H9 (cell line): Measurements from ENCODE around the gene ZMYM2. TPM values are rescaled to one million over a fixed set of nuclear protein-coding genes. Genes with fewer than 3 reads are reported as not detected.

Experiments
- DNase-seq: peaks from one replicate; pipeline ENCODE4 v3.0.0-alpha.2; 2017
- H2AFZ ChIP-seq: one replicate; pipeline ENCODE4 v1.6.1; 2013; ENCODE audit warnings: mild to moderate bottlenecking, low read length, control low read depth, moderate library complexity
- H2AK5ac ChIP-seq: 2 replicates; pipeline ENCODE4 v1.6.1; 2013; ENCODE audit warnings: low read length, control low read depth, mixed read lengths; ENCODE audit not compliant: insufficient read length
- H2BK120ac ChIP-seq: one replicate; pipeline ENCODE4 v1.6.1; 2013; ENCODE audit warnings: low read depth, mild to moderate bottlenecking, low read length, control low read depth, inconsistent platforms; ENCODE audit not compliant: poor library complexity, severe bottlenecking
- H2BK12ac ChIP-seq: 2 replicates; pipeline ENCODE4 v1.6.1; 2013; ENCODE audit warnings: low read length, control low read depth, mixed read lengths, low read depth; ENCODE audit not compliant: insufficient read length
- H2BK15ac ChIP-seq: 2 replicates; pipeline ENCODE4 v1.6.1; 2013; ENCODE audit warnings: low read depth, low read length, control low read depth
- H2BK20ac ChIP-seq: one replicate; pipeline ENCODE4 v1.6.1; 2013; ENCODE audit warnings: low read depth, mild to moderate bottlenecking, low read length, control low read depth, inconsistent platforms; ENCODE audit not compliant: poor library complexity, severe bottlenecking
- H2BK5ac ChIP-seq: 2 replicates; pipeline ENCODE4 v1.6.1; 2013; ENCODE audit warnings: low read length, control low read depth, mixed read lengths; ENCODE audit not compliant: insufficient read length
- H3K14ac ChIP-seq: 2 replicates; pipeline ENCODE4 v1.6.1; 2013; ENCODE audit warnings: low read length, control low read depth; ENCODE audit not compliant: insufficient read depth
- H3K18ac ChIP-seq: 2 replicates; pipeline ENCODE4 v1.6.1; 2013; ENCODE audit warnings: low read depth, mild to moderate bottlenecking, mixed read lengths, low read length, control low read depth; ENCODE audit not compliant: insufficient read length
- H3K23ac ChIP-seq: 2 replicates; pipeline ENCODE4 v1.6.1; 2013; ENCODE audit warnings: low read length, control low read depth, mixed read lengths, low read depth; ENCODE audit not compliant: insufficient read length
- H3K23me2 ChIP-seq: 2 replicates; pipeline ENCODE4 v1.6.1; 2013; ENCODE audit warnings: low read depth, mild to moderate bottlenecking, mixed read lengths, low read length, control low read depth; ENCODE audit not compliant: insufficient read length, poor library complexity, severe bottlenecking
- H3K27ac ChIP-seq: 2 replicates; pipeline ENCODE4 v1.5.1; 2013; ENCODE audit warnings: low read length, control low read depth, mixed read lengths, low read depth; ENCODE audit not compliant: insufficient read length
- H3K27me3 ChIP-seq: 2 replicates; pipeline ENCODE4 v1.6.1; 2013; ENCODE audit warnings: low read length, control low read depth, inconsistent platforms; ENCODE audit not compliant: insufficient read depth
- H3K4ac ChIP-seq: 2 replicates; pipeline ENCODE4 v1.6.1; 2013; ENCODE audit warnings: low read depth, mild to moderate bottlenecking, control low read depth, inconsistent platforms, low read length, moderate library complexity
- H3K4me1 ChIP-seq: 2 replicates; pipeline ENCODE4 v1.6.1; 2013; ENCODE audit warnings: low read length, control low read depth, inconsistent platforms; ENCODE audit not compliant: insufficient read depth
- H3K4me2 ChIP-seq: 2 replicates; pipeline ENCODE4 v1.6.1; 2013; ENCODE audit warnings: low read length, control low read depth, mixed read lengths; ENCODE audit not compliant: insufficient read length, insufficient read depth
- H3K56ac ChIP-seq: 2 replicates; pipeline ENCODE4 v1.6.1; 2013; ENCODE audit warnings: low read depth, mild to moderate bottlenecking, mixed read lengths, low read length, control low read depth; ENCODE audit not compliant: insufficient read length
- H3K79me1 ChIP-seq: 2 replicates; pipeline ENCODE4 v1.6.1; 2013; ENCODE audit warnings: low read depth, mild to moderate bottlenecking, moderate library complexity, low read length, control low read depth, inconsistent platforms; ENCODE audit not compliant: insufficient read depth, poor library complexity, severe bottlenecking
- H3K79me2 ChIP-seq: 2 replicates; pipeline ENCODE4 v1.6.1; 2013; ENCODE audit warnings: low read length, control low read depth, inconsistent platforms; ENCODE audit not compliant: insufficient read depth
- H3K9ac ChIP-seq: 2 replicates; pipeline ENCODE4 v1.6.1; 2013; ENCODE audit warnings: low read length, control low read depth, mixed read lengths; ENCODE audit not compliant: insufficient read length; ENCODE audit errors: extremely low read depth
- H3K9me3 ChIP-seq: one replicate; pipeline ENCODE4 v1.6.1; 2013; ENCODE audit warnings: low read depth, low read length, inconsistent platforms; ENCODE audit not compliant: control insufficient read depth
- H3T11ph ChIP-seq: one replicate; pipeline ENCODE4 v1.6.1; 2013; ENCODE audit warnings: mild to moderate bottlenecking, low read length, control low read depth, inconsistent platforms
- H4K20me1 ChIP-seq: one replicate; pipeline ENCODE4 v1.6.1; 2013; ENCODE audit not compliant: control insufficient read depth, insufficient read length, insufficient read depth
- H4K5ac ChIP-seq: 2 replicates; pipeline ENCODE4 v1.6.1; 2013; ENCODE audit warnings: low read depth, mild to moderate bottlenecking, mixed read lengths, low read length, control low read depth; ENCODE audit not compliant: insufficient read length
- H4K8ac ChIP-seq: replicated peaks from 2 replicates; pipeline ENCODE4 v1.6.1; 2013; ENCODE audit warnings: low read length, control low read depth, mixed read lengths, low read depth; ENCODE audit not compliant: insufficient read length
- H4K91ac ChIP-seq: 2 replicates; pipeline ENCODE4 v1.6.1; 2013; ENCODE audit warnings: low read depth, mild to moderate bottlenecking, moderate library complexity, mixed read lengths, low read length, control low read depth; ENCODE audit not compliant: insufficient read length
- H3K27ac Mint-ChIP-seq, 3 experiments: 2 replicates in 2 of 3; 3 replicates in 1 of 3; pipeline ENCODE4 v1.8.0; 2020 to 2021; ENCODE audit warnings: mixed read lengths in 3 of 3, mild to moderate bottlenecking in 1 of 3, moderate library complexity in 1 of 3
- H3K27me3 Mint-ChIP-seq: 2 replicates; pipeline ENCODE4 v1.8.0; 2021; ENCODE audit warnings: low read depth, mild to moderate bottlenecking, moderate library complexity, mixed read lengths
- H3K36me3 Mint-ChIP-seq, 3 experiments: 2 replicates in 2 of 3; 3 replicates in 1 of 3; pipeline ENCODE4 v1.8.0; 2020 to 2021; ENCODE audit warnings: low read depth in 3 of 3, mixed read lengths in 3 of 3; ENCODE audit not compliant: insufficient read depth in 1 of 3
- H3K4me1 Mint-ChIP-seq, 2 experiments: 2 replicates each; pipeline ENCODE4 v1.8.0; 2020; ENCODE audit warnings: mixed read lengths in 2 of 2
- H3K4me3 Mint-ChIP-seq, 2 experiments: 2 replicates in 1 of 2; 3 replicates in 1 of 2; pipeline ENCODE4 v1.8.0; 2020 to 2021; ENCODE audit warnings: mild to moderate bottlenecking in 2 of 2, mixed read lengths in 2 of 2, moderate library complexity in 1 of 2
- H3K9me3 Mint-ChIP-seq, 2 experiments: 2 replicates in 1 of 2; 3 replicates in 1 of 2; pipeline ENCODE4 v1.8.0; 2020; ENCODE audit warnings: mild to moderate bottlenecking in 2 of 2, mixed read lengths in 2 of 2, moderate library complexity in 1 of 2
- total RNA-seq: library from RNA; stranded (reverse); gene quantifications from 2 replicates; pipeline ENCODE4 v1.2.1, GENCODE V29; 2021
- TF ChIP-seq, protein P1 (sequence below): fragments of 200-600 bp; sonication (generic); conservative IDR thresholded peaks from 3 replicates; pipeline ENCODE4 v1.8.0; 2021; ENCODE audit warnings: antibody characterized with exemption, mild to moderate bottlenecking

The ZMYM2 gene
- total RNA-seq, 1 experiment from 2014 or later: 173 TPM

DNA sequence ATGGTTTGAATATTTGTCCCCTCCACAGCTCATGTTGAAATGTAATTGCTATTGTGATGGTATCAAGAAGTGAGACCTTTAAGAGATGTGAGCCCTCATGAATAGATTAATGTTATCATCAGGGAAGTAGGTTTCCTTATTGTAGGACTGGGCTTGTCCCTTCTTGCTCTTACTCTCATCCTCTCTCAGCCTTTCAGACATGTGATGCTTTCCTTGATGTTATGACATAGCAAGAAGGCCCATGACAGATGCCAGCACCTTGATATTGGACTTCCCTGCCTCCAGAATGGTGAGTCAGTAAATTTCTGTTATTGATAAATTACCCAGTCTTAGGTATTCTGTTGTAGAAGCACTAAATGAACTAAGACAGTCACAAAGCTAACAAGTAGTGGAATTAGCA, 5.7 kb upstream of the ZMYM2 start:
- no peak overlapping the region for H3K4ac ChIP-seq
- DNase-seq: no peak
- no peak overlapping the region for H4K5ac ChIP-seq
- no peak overlapping the region for H2BK120ac ChIP-seq
- peaks cover 0 to 6% of the 10 kb centered on the region in 2 experiments; a peak in 3 of 5 replicates for H3K9me3 Mint-ChIP-seq
- H3K4me1 Mint-ChIP-seq: peaks cover 3% of the 10 kb centered on the region in 2 experiments; a peak in 3 of 4 replicates
- H2BK5ac ChIP-seq: no peak overlapping the region
- no peak overlapping the region for H4K91ac ChIP-seq
- H3K4me2 ChIP-seq: no peak overlapping the region
- no peak overlapping the region for H3K27ac ChIP-seq
- no peak overlapping the region for H4K8ac ChIP-seq
- H3K23ac ChIP-seq: no peak overlapping the region
- H3T11ph ChIP-seq: no peak overlapping the region
- no peaks in the 10 kb centered on the region for H3K4me1 ChIP-seq
- H2AK5ac ChIP-seq: no peak overlapping the region
- no peak overlapping the region for H3K27ac Mint-ChIP-seq
- H4K20me1 ChIP-seq: no peaks in the 10 kb centered on the region
- H3K4me3 Mint-ChIP-seq: no peak overlapping the region
- H3K9me3 ChIP-seq: no peaks in the 10 kb centered on the region
- TF ChIP-seq, protein P1, sequence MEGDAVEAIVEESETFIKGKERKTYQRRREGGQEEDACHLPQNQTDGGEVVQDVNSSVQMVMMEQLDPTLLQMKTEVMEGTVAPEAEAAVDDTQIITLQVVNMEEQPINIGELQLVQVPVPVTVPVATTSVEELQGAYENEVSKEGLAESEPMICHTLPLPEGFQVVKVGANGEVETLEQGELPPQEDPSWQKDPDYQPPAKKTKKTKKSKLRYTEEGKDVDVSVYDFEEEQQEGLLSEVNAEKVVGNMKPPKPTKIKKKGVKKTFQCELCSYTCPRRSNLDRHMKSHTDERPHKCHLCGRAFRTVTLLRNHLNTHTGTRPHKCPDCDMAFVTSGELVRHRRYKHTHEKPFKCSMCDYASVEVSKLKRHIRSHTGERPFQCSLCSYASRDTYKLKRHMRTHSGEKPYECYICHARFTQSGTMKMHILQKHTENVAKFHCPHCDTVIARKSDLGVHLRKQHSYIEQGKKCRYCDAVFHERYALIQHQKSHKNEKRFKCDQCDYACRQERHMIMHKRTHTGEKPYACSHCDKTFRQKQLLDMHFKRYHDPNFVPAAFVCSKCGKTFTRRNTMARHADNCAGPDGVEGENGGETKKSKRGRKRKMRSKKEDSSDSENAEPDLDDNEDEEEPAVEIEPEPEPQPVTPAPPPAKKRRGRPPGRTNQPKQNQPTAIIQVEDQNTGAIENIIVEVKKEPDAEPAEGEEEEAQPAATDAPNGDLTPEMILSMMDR: no peak
- no peak overlapping the region for H3K14ac ChIP-seq
- no peak overlapping the region for H3K18ac ChIP-seq
- H3K9ac ChIP-seq: no peak overlapping the region
- no peak overlapping the region for H2BK15ac ChIP-seq
- no peak overlapping the region for H2AFZ ChIP-seq
- peaks cover 3% of the 10 kb centered on the region for H3K27me3 Mint-ChIP-seq
- H3K36me3 Mint-ChIP-seq: no peaks in the 10 kb centered on the region
- no peaks in the 10 kb centered on the region for H3K79me2 ChIP-seq
- no peak overlapping the region for H2BK12ac ChIP-seq
- H3K27me3 ChIP-seq: no peaks in the 10 kb centered on the region
- H3K23me2 ChIP-seq: no peaks in the 10 kb centered on the region
- no peak overlapping the region for H2BK20ac ChIP-seq
- no peaks in the 10 kb centered on the region for H3K79me1 ChIP-seq
- no peak overlapping the region for H3K56ac ChIP-seq
